HCT116 (cell line): ENCODE measurements around the gene MYO16. TPM values are rescaled to one million over a fixed set of nuclear protein-coding genes. Genes with fewer than 3 reads are reported as not detected.
A peak's percentile ranks its signal among the peaks of the same experiment; 100 is the strongest.

Source experiments
- ATAC-seq: fragments of 200-7000 bp; cut with Tn5 transposase; 2 replicates; pipeline ENCODE4 v1.9.1; 2020; ENCODE audit warnings: mild to moderate bottlenecking, moderate library complexity
- BruUV-seq: library from RNA; stranded (reverse); fragments of 400-500 nt; replicated peaks from 2 replicates; lab custom pipeline; 2021; lab: Mats Ljungman, UMichigan
- CTCF ChIA-PET: fragments of 300-600 bp; sonication (Branson Sonifier 250); formaldehyde crosslinking; loops from one replicate; lab custom pipeline; 2021; ENCODE audit warnings: antibody characterized with exemption; lab: Charles Lee
- POLR2A ChIA-PET: fragments of 300-600, 350-600 bp; sonication (Branson Sonifier 250); formaldehyde crosslinking; loops from one replicate; lab custom pipeline; 2021; ENCODE audit warnings: antibody characterized with exemption; lab: Charles Lee
- RAD21 ChIA-PET, 2 experiments: fragments of 300-600 bp; sonication (Branson Sonifier 250); formaldehyde crosslinking; loops; one replicate each; lab custom pipeline; 2023; ENCODE audit warnings: low total read pairs in 2 of 2; ENCODE audit not compliant: uncharacterized antibody in 2 of 2, unreplicated experiment in 2 of 2, low non-redundant PET in 1 of 2; lab: Charles Lee
- DNase-seq: peaks from one replicate; pipeline ENCODE4 v3.0.0-alpha.2; 2010; ENCODE audit warnings: low read depth, low spot score
- H2AFZ ChIP-seq: fragments of 200-600 bp; shearing (Covaris generic), sonication (generic); 2 replicates; pipeline ENCODE4 v1.6.1; 2017; ENCODE audit warnings: low read depth, mixed run types, mixed read lengths, antibody characterized with exemption, low read length; ENCODE audit not compliant: poor library complexity, severe bottlenecking
- H3K27ac ChIP-seq: 2 replicates; pipeline ENCODE4 v1.5.1; 2012; ENCODE audit warnings: low read depth, low read length
- H3K27me3 ChIP-seq: fragments of 200-600 bp; sonication (generic); 2 replicates; pipeline ENCODE4 v1.6.1; 2016; ENCODE audit warnings: mixed run types, low read length, mixed read lengths; ENCODE audit not compliant: insufficient read depth
- H3K36me3 ChIP-seq, 2 experiments: fragments of 200-500 bp in 1 of 2; fragments of 200-600 bp in 1 of 2; sonication (Bioruptor generic) in 1 of 2; sonication (generic) in 1 of 2; 2 replicates each; pipeline versions ENCODE4 v1.5.1 to v1.6.1; 2014 to 2016; ENCODE audit warnings: low read length in 2 of 2, inconsistent platforms in 1 of 2, mixed read lengths in 1 of 2, mixed run types in 1 of 2; ENCODE audit not compliant: insufficient read depth in 2 of 2, control insufficient read depth in 1 of 2
- H3K4me1 ChIP-seq, 2 experiments: fragments of 200-600 bp in 1 of 2; sonication (generic) in 1 of 2; 2 replicates each; pipeline versions ENCODE4 v1.5.1 to v1.6.1; 2012 to 2017; ENCODE audit warnings: low read length in 2 of 2, inconsistent platforms in 1 of 2, mild to moderate bottlenecking in 1 of 2, mixed read lengths in 1 of 2, mixed run types in 1 of 2, moderate library complexity in 1 of 2; ENCODE audit not compliant: insufficient read depth in 2 of 2, control insufficient read depth in 1 of 2
- H3K4me2 ChIP-seq: fragments of 200-600 bp; sonication (generic); 2 replicates; pipeline ENCODE4 v1.6.1; 2017; ENCODE audit warnings: mixed run types, low read length, mixed read lengths
- H3K4me3 ChIP-seq, 2 experiments: fragments of 200-600 bp in 1 of 2; sonication (generic) in 1 of 2; replicated peaks in 1 of 2; 2 replicates each; pipeline ENCODE4 v1.5.1; 2011 to 2016; ENCODE audit warnings: low read length in 2 of 2, control low read depth in 1 of 2, low read depth in 1 of 2, mild to moderate bottlenecking in 1 of 2, mixed read lengths in 1 of 2, mixed run types in 1 of 2
- H3K79me2 ChIP-seq: fragments of 200-600 bp; sonication (generic); 2 replicates; pipeline ENCODE4 v1.6.1; 2017; ENCODE audit warnings: mild to moderate bottlenecking, mixed run types, low read length, moderate library complexity, mixed read lengths; ENCODE audit not compliant: insufficient read depth
- H3K9ac ChIP-seq: fragments of 200-600 bp; sonication (generic); 2 replicates; pipeline ENCODE4 v1.6.1; 2016; ENCODE audit warnings: low read length, mixed read lengths
- H3K9me2 ChIP-seq: fragments of 200-600 bp; sonication (generic), shearing (Covaris generic); 2 replicates; pipeline ENCODE4 v1.6.1; 2017; ENCODE audit warnings: mixed run types, mild to moderate bottlenecking, moderate library complexity; ENCODE audit not compliant: insufficient read depth
- H3K9me3 ChIP-seq, 2 experiments: fragments of 200-500 bp in 1 of 2; fragments of 200-600 bp in 1 of 2; sonication (Bioruptor generic) in 1 of 2; sonication (generic) in 1 of 2; 2 replicates each; pipeline ENCODE4 v1.6.1; 2014 to 2017; ENCODE audit warnings: low read length in 2 of 2, mixed read lengths in 2 of 2, inconsistent platforms in 1 of 2, low read depth in 1 of 2, mild to moderate bottlenecking in 1 of 2, mixed run types in 1 of 2, moderate library complexity in 1 of 2; ENCODE audit not compliant: control insufficient read depth in 1 of 2, insufficient read depth in 1 of 2
- H4K20me1 ChIP-seq: fragments of 200-600 bp; sonication (generic), shearing (Covaris generic); 2 replicates; pipeline ENCODE4 v1.6.1; 2017; ENCODE audit warnings: mixed run types, mild to moderate bottlenecking, moderate library complexity; ENCODE audit not compliant: insufficient read depth
- EGR1 ChIP-seq: IDR thresholded peaks from 2 replicates; pipeline ENCODE4 v1.6.1; 2012; ENCODE audit warnings: low read depth
- ELF1 ChIP-seq: IDR thresholded peaks from 2 replicates; pipeline ENCODE4 v1.6.1; 2012; ENCODE audit warnings: low read depth, borderline replicate concordance
- EZH2 ChIP-seq: fragments of 200-600 bp; sonication (generic); IDR thresholded peaks from 2 replicates; pipeline ENCODE4 v1.6.1; 2017; ENCODE audit warnings: antibody characterized with exemption, mixed run types
- EZH2phosphoT487 ChIP-seq: fragments of 200-600 bp; IDR thresholded peaks from 2 replicates; pipeline ENCODE4 v1.6.1; 2018; ENCODE audit warnings: antibody characterized with exemption, borderline replicate concordance
- FOSL1 ChIP-seq: IDR thresholded peaks from 2 replicates; pipeline ENCODE4 v1.6.1; 2012; ENCODE audit warnings: low read depth
- JUND ChIP-seq: IDR thresholded peaks from 2 replicates; pipeline ENCODE4 v1.6.1; 2012
- POLR2A ChIP-seq: IDR thresholded peaks from 2 replicates; pipeline ENCODE4 v1.7.0; 2011; ENCODE audit warnings: borderline replicate concordance; ENCODE audit not compliant: insufficient read depth, insufficient read length; ENCODE audit errors: extremely low read depth
- POLR2AphosphoS5 ChIP-seq: IDR thresholded peaks from 2 replicates; pipeline ENCODE4 v1.6.1; 2011; ENCODE audit warnings: mild to moderate bottlenecking, low read depth, low read length, moderate library complexity
- RAD21 ChIP-seq: IDR thresholded peaks from 2 replicates; pipeline ENCODE4 v1.6.1; 2012; ENCODE audit warnings: low read depth, mild to moderate bottlenecking
- REST ChIP-seq: IDR thresholded peaks from 2 replicates; pipeline ENCODE4 v1.6.1; 2012; ENCODE audit warnings: low read depth
- SIN3A ChIP-seq: IDR thresholded peaks from 2 replicates; pipeline ENCODE4 v1.6.1; 2012; ENCODE audit warnings: low read depth
- SP1 ChIP-seq: IDR thresholded peaks from 2 replicates; pipeline ENCODE4 v1.6.1; 2012; ENCODE audit warnings: low read depth
- TCF7L2 ChIP-seq: IDR thresholded peaks from 2 replicates; pipeline ENCODE4 v1.7.0; 2011; ENCODE audit warnings: borderline replicate concordance, inconsistent platforms; ENCODE audit not compliant: insufficient read depth, insufficient read length; ENCODE audit errors: extremely low read depth
- YY1 ChIP-seq: IDR thresholded peaks from 2 replicates; pipeline ENCODE4 v1.6.1; 2011; ENCODE audit warnings: low read length, low read depth, moderate library complexity, mild to moderate bottlenecking; ENCODE audit not compliant: insufficient replicate concordance; ENCODE audit errors: extremely low read depth
- ZBTB33 ChIP-seq: IDR thresholded peaks from 2 replicates; pipeline ENCODE4 v1.6.1; 2011; ENCODE audit warnings: mild to moderate bottlenecking, low read length, moderate library complexity; ENCODE audit not compliant: insufficient replicate concordance; ENCODE audit errors: extremely low read depth
- ZNF274 ChIP-seq: fragments of 200-500 bp; sonication (Bioruptor generic); IDR thresholded peaks from 2 replicates; pipeline ENCODE4 v1.6.1; 2014; ENCODE audit warnings: mild to moderate bottlenecking, low read depth, low read length, inconsistent platforms
- intact Hi-C: fragments of 100-400 bp; cut with micrococcal nuclease; formaldehyde crosslinking; loops from 2 replicates; pipeline ENCODE4 v1.10.0; 2022
- total RNA-seq: library from RNA; stranded (reverse); gene quantifications from one replicate; pipeline ENCODE4 v1.2.1, GENCODE V29; 2021; ENCODE audit not compliant: unreplicated experiment

Gene MYO16
- total RNA-seq, 1 experiment from 2014 or later, result 0.07 TPM

- POLR2A ChIA-PET, result no interaction called here
Observed at GRCh38 chr13:109172136-109172535, 542.7 kb downstream of the MYO16 start.

GRCh38 chr13:109175666-109176065 lies 546.3 kb downstream of the MYO16 start:
- Histone ChIP-seq H3K4me3 (no peak overlapping the region), H3K4me2 (no peak overlapping the region), H3K36me3 (no peaks in the 10 kb centered on the region), H3K9me3 (no peaks in the 10 kb centered on the region), H3K9ac (no peak overlapping the region), H3K4me1 (peaks cover 0 to 9% of the 10 kb centered on the region in 2 experiments; a peak in 3 of 4 replicates), H4K20me1 (no peaks in the 10 kb centered on the region), H3K9me2 (no peaks in the 10 kb centered on the region), H3K27me3 (no peaks in the 10 kb centered on the region), H3K27ac (no peak overlapping the region), H2AFZ (no peak overlapping the region), H3K79me2 (no peaks in the 10 kb centered on the region)
- no TSS peak for BruUV-seq
- ChIA-PET RAD21 (no interaction called here), CTCF (no interaction called here), POLR2A (no interaction called here)
- ATAC-seq (no peak), DNase-seq (no peak)
- intact Hi-C loops, result no loop called here
- TF ChIP-seq POLR2A (no peak), YY1 (no peak), JUND (no peak), TCF7L2 (no peak), ELF1 (no peak), EZH2phosphoT487 (no peak), EGR1 (no peak), EZH2 (no peak), SIN3A (no peak), REST (no peak)

More at GRCh38 chr13:109172136-109172535, 542.7 kb downstream of the MYO16 start:
- CTCF ChIA-PET, result no interaction called here
- no peaks in the 10 kb centered on the region for H3K36me3 ChIP-seq
- H4K20me1 ChIP-seq, result no peaks in the 10 kb centered on the region
- H3K9ac ChIP-seq, result no peak overlapping the region
- no peaks in the 10 kb centered on the region for H3K79me2 ChIP-seq
- H3K9me3 ChIP-seq, result no peaks in the 10 kb centered on the region
- ATAC-seq, result no peak
- H3K4me1 ChIP-seq, result no peaks in the 10 kb centered on the region
- BruUV-seq, result no TSS peak
- H3K27me3 ChIP-seq, result no peaks in the 10 kb centered on the region
- H3K9me2 ChIP-seq, result no peaks in the 10 kb centered on the region
- H3K4me2 ChIP-seq, result no peak overlapping the region
- intact Hi-C loops, result no loop called here
- peak overlapping the region; percentile 2 for H2AFZ ChIP-seq
- no peak for DNase-seq
- RAD21 ChIA-PET, result no interaction called here
- H3K4me3 ChIP-seq, result no peak overlapping the region
- H3K27ac ChIP-seq, result no peak overlapping the region
- TF ChIP-seq SP1, result no peak
- no peak for TF ChIP-seq SIN3A
- TF ChIP-seq ZBTB33, result no peak
- no peak for TF ChIP-seq EZH2
- no peak for TF ChIP-seq JUND
- no peak for TF ChIP-seq RAD21
- no peak for TF ChIP-seq ZNF274
- TF ChIP-seq FOSL1, result no peak
- no peak for TF ChIP-seq POLR2AphosphoS5
